ENCODE results near the gene TENM4.

GRCh38 chr11:79110796-79111195 lies 330.0 kb downstream of the TENM4 start:
- TF ChIP-seq IKZF1 (conservative IDR thresholded peaks at IDR 0.05) (no peak), ZNF384 (IDR thresholded peaks at IDR 0.05; ENCODE audit: borderline replicate concordance, low read depth, low read length) (no peak), CTCF (IDR thresholded peaks at IDR 0.05 in 2 of 3, conservative IDR thresholded peaks at IDR 0.05 in 1 of 3; ENCODE audit: control insufficient read depth in 2 of 3, extremely low read depth in 1 of 3, insufficient read depth in 1 of 3, low read depth in 3 of 3, low read length in 3 of 3) (no peak), ETV6 (conservative IDR thresholded peaks at IDR 0.05 in 1 of 2, IDR thresholded peaks at IDR 0.05 in 1 of 2; ENCODE audit: borderline replicate concordance in 1 of 2, low read depth in 1 of 2) (no peak), MTA2 (IDR thresholded peaks at IDR 0.05; ENCODE audit: low read depth) (no peak), POLR2AphosphoS5 (IDR thresholded peaks at IDR 0.05; ENCODE audit: low read length) (no peak)
